DMS153 treated with DMSO at 0.1 percent for 48 hours (cell line): ENCODE results near the gene VCL.
"Not testable (repeated sequence)": the region's sequence is repeated elsewhere in the genome, so short reads cannot be mapped to it uniquely, and the experiment has no call there.

Experiments
- DNase-seq: peaks from one replicate; lab custom pipeline; 2025; ENCODE audit not compliant: unreplicated experiment; lab: John Stamatoyannopoulos, UW

The VCL gene

DNA sequence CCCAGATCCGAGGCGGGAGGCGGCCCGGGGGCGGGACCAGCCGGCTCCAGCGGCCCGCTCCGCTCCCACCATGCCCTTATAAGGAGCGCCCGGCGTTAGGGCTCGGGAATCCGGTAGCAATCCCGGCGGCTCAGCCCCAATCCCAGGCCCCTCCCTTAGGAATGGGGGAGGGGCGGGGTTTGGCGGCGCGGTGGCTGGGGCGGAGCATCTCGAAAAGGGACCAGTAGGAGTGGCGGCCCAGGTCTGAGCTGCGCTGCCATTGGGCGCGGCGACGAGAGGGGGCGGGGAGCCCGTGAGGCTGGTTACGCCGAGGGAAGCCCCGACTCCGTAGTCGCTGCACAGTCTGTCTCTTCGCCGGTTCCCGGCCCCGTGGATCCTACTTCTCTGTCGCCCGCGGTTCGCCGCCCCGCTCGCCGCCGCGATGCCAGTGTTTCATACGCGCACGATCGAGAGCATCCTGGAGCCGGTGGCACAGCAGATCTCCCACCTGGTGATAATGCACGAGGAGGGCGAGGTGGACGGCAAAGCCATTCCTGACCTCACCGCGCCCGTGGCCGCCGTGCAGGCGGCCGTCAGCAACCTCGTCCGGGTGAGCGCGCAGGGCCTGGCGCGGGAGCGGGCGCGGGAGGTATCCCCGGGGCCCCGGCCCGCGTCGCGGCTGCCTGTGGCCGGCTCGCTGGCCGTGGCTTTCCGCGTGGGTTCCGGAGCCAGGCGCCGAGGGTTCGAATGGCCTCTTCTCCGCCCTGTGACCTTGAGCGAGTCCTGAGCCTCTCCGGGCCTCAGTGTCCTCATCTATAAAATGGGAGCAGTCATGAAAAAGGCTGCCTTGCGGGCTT lies at the start of gene VCL:
TSS of gene VCL (plus strand) at position 330 of the 836 bp plus-strand sequence. CDS start at position 422, 92 bp downstream.
- peak; percentile 97 for DNase-seq

DNA sequence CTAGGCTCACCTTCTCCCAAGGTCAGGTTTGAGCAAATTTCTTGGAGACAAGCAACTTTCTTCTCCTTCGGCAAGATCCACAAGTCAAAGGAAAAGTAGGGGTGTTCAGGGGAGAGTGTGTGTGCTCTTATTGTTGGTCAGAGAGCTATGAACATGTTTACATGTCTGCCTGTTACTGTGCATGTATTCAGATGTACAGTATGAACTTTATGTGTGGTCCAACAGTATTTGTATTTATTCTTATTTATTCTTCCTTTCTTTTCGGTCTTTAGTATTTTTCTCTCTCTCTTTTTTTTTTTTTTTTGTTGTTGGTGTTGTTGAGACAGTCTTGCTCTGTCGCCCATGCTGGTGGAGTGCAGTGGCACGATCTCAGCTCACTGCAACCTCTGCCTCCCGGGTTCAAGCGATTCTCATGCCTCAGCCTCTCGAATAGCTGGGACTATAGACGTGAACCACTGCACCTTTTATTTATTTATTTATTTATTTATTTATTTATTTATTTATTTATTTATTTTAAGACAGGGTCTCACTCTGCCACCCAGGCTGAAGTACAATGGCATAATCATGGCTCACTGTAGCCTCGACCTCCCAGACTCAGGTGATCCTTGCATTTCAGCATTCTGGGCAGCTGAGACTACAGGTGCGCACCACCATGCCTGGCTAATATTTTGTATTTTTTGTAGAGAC lies 48.8 kb upstream of the VCL start:
- no peak for DNase-seq

DNA sequence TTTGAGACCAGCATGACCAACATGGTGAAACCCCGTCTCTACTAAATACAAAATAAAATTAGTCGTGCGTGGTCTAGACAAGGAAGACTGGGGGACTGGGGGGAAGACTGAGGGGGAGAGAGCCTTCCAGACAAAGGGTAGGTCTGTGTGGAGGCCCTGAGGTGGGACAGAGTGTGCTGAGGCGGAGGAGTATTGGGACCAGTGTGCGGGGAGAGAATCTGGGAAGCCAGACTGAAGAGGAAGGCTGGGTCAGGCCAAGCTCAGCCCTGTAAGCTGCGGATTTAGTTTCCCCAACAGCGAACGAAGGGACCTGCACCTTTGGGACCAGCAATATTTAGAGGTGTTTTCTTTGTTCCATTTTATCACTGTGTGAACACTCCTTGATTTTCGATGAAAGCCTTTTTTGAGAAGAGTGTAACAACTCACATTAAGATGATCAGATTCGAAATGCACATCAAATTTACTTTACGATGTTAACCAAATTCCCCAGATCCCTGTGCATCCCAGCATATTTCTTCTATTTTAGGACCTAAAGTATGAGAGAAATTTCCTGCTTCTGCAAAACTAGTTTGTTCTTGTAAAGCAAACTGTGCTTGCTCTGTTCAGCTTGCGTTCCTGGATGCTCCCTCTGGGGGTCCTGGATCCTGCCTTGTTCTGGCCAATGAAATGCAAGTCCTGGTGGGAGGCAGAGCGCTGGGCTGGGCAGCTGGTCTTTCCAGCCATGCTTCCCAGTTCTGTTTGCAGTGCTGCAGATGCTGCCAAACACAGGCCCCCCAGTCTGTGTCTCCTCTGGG lies 47.6 kb upstream of the VCL start:
- no peak for DNase-seq

DNA sequence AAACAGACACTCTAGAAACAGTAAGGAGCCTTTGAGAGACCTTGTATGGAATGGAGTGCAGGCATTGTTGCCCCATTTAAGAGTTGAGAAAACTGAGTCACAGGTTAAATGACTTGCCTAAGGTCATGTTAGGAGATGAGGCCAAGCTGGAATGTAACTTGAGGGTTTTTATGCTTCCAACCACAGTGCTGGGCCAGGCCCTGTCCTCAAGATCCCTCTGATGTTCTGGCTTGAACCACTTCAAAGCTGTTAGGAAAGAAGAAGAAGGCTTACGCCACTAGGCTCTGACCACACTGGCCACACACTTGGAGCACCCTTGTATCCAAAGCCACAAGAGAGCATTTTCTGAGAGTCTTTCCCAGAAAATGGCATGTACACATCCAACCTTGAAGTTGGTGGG lies 44.3 kb upstream of the VCL start:
- DNase-seq = no peak

DNA sequence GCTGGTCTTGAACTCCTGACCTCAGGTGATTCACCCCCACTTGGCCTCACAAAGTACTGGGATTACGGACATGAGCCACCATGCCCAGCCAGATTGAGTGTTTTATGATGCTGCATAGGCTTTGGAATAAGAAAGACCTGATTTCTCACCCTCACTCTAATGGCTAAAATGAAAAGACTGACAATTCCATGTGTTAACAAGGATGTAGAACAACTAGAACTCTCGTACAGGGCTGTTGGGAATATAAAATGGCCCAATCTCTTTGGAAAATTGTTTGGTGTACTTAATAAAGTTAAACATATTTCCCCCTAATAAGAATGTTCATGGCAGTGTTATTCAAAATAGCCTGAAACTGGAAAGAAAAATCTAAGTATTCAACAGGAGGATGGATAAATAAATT lies 43.2 kb upstream of the VCL start:
- no peak for DNase-seq

GRCh38 chr10:73955719-73956118 lies 42.2 kb upstream of the VCL start:
- DNase-seq = no peak

GRCh38 chr10:73956476-73957359 lies 41.2 kb upstream of the VCL start:
- DNase-seq = no peak

DNA sequence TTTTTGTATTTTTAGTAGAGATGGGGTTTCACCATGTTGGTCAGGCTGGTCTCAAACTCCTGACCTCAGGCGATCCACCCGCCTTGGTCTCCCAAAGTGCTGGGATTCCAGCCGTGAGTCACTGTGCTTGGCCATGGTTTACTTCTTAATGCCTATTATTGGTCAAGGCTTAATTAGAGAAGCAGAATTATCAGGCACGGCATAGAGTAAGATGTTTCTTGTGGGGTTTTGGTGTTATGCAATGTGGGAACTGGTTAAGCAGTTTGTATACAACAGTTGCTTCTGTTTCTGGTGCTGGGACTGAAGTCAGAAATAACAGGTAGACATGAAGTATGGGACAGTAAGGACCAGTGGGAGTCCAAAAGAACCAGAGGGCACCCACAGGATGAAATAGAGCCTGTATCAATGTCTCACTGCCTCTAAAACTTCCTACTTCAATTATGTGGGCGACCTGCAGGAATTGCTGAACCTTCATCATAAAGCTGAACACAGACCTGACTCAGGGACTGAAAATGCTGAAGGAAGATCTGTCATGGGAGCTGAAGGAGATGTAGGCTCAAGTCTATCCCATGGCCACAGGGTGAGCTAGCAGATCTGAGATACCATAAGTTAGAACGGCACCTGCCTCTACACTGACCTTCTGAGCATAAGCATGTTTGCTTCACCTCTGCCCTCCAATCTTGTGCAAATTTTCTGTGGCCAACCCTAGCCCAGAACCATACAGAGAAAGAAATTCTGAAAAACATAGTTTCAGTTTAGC lies 38.3 kb upstream of the VCL start:
- no peak for DNase-seq

DNA sequence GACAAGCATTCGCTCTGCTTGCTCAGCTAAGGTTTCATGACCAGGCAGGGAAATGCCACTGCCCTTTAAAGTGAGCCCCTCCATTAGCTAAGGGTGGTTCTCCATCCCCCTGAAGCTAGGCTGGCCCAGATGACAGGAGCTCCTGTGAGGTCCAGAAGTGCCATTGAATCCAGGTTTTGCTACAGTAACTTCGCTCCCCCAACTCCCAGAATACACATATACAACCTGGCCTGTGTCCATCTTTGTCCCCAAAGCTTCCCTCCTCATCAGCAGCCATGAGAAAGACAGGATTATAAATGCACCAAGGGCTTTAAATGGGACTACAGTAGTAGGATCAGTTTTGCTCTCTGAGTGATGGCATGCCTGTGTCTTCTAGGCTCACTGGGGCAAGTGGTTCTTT lies 35.5 kb upstream of the VCL start:
- DNase-seq = no peak

DNA sequence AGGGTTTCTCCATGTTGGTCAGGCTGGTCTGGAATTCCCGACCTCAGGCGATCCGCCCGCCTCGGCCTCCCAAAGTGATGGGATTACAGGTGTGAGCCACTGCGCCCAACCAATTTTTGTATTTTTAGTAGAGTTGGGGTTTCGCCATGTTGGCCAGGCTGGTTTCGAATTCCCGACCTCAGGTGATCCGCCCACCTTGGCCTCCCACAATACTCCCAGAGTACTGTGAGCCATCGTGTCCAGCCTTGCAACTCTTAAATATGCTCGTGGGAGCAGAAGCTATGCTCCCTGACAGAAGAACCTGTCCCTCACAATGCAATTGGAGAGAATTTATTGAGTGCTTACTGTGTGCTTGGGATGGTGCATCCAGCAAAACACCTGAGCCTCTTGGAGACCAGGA lies 34.4 kb upstream of the VCL start:
- not testable (repeated sequence) for DNase-seq

DNA sequence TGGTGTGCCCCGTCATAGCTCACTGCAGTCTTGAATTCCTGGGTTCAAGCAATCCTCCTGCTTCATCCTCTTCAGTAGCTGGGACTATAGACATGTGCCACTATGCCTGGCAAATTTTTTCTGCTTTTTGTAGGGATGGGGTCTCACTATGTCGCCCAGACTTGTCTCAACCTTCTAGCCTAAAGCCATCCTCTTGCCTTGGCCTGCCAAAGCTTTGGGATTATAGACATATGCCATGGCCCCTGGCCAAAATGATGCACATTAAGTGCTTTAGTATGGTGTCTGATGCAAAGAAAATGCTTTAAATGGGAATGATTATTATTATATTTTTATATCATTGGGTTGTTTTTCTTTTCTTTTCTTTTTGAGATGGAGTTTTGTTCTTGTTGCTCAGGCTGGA lies 33.2 kb upstream of the VCL start:
- no peak for DNase-seq

- not testable (repeated sequence) for DNase-seq
Observed at GRCh38 chr10:73965267-73965889, 32.5 kb upstream of the VCL start.

DNA sequence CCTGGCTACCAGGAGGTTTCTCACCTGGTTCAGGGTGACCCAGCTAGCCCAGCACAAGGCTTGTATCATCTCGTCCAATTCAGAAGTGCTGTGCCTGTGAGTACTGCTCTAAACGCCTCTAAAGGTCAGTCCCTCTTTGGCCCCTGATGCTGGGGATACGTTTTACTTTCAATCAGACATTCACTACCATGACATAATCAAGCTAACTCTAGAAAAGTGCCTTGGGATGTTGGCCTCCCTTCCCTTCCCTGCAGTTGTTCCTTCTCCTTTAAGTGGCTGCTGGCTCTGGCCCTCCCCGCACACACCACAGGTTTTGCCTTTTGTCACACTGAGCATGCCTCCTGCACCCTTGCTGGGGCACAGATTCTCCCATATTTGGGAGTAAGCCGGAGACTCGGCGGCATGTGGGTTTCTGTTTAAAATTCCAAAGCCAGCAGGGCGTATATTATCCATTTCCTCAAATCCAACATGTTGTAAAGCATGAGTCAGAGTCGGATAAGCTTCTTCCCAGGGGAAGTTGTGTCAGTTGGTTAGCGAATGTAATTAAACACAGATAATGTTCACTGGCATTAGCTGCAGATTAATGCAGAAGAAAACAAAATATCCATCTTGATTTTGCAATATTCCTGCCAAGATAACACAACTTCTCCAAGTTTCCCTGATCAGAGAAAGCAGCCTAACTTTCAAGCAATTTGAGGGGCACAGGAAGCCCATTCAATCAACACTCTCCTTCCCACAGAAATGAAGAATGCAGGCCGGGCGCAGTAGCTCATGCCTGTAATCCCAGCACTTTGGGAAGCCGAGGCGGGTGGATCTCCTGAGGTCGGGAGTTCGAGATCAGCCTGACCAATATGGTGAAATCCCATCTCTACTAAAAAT lies 31.8 kb upstream of the VCL start:
- DNase-seq = no peak

- no peak for DNase-seq
Observed at GRCh38 chr10:73967022-73967429, 30.9 kb upstream of the VCL start.

DNA sequence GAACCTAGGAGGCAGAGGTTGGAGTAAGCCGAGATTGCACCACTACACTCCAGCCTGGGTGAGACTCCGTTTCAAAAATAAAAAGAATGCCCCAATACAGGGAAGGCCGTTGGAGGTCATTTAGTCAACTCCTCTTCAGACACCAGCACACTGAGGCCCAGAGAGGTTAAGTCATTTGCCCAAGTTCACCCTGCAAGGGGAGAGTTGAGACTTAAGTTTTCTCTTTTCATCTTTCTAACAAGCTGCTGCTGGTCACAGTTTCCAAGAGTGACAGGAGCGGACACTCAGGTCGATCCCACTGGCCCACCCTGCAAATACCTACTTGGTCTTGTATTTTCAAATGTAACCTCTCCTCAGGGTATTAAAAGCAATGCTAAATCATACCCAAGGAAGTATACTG lies 30.4 kb upstream of the VCL start:
- no peak for DNase-seq

GRCh38 chr10:73968098-73968521 lies 29.8 kb upstream of the VCL start:
- DNase-seq = no peak

DNA sequence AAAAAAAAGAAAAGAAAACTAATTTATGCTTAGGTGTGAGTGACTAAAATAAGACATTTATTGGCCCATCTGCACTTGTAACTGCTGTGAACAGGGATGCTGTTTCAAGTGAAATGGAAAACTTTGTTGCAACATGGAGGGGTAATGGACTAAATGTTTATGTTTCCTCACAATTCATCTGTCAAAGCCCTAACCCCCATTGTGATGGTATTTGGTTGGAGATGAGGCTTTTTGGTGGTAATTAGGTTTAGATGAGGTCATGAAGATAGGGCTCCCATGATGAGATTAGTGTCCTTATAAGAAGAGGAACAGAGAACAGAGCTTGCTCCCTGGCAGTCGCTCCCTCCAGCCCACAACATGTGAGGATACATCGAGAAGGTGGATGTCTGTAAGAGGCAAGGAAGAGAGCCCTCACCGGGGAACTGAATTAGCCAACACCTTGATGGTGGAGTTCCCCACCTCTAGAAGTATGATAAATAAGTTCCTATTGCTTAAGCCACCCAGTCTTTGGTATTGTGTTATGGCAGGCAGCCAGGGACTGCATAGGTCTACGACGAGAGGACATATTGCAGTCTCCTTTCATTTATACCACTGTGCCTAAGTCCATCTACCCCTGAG lies 28.6 kb upstream of the VCL start:
- no peak for DNase-seq

DNA sequence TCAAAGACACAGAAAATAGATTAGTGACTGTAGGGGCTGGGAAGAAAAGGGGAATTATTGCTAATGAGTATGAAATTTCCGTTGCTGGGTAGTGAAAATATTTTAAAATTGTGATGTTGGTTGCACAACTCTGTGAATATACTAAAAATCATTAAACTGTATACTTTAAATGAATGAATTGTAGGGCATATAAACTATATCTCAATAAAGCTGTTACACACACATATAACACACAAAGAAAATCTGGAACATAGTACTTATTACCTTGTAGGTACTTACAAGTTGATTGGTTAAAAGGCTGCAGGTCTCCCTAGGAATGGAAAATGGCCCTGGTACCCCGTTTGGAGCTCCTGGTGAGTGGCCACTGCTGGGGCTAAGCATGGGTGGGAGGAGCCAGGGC lies 27.1 kb upstream of the VCL start:
- DNase-seq = no peak
